Vagina (tissue), 2 donors: ENCODE results near the gene LSP1. TPM values are rescaled to one million over a fixed set of nuclear protein-coding genes. Genes with fewer than 3 reads are reported as not detected.

Source experiments
- DNase-seq, 2 donors: peaks; one replicate each; pipeline ENCODE4 v3.0.0-alpha.2; 2017; ENCODE audit errors: extremely low spot score in 2 of 2
- H3K27ac ChIP-seq: fragments of 200-600 bp; sonication (generic); one replicate; pipeline ENCODE4 v1.5.1; 2019
- H3K27me3 ChIP-seq: fragments of 200-600 bp; sonication (generic); one replicate; pipeline ENCODE4 v1.5.1; 2019
- H3K36me3 ChIP-seq, 2 donors: fragments of 200-600 bp; sonication (generic); one replicate each; pipeline ENCODE4 v1.5.1; 2017 to 2019
- H3K4me1 ChIP-seq: fragments of 200-600 bp; sonication (generic); one replicate; pipeline ENCODE4 v1.5.1; 2019
- H3K4me3 ChIP-seq, 2 donors: fragments of 200-600 bp; sonication (generic); 1 replicate in 1 of 2; 2 replicates in 1 of 2; pipeline ENCODE4 v1.5.1; 2016 to 2019
- H3K9me3 ChIP-seq: fragments of 200-600 bp; sonication (generic); one replicate; pipeline ENCODE4 v1.5.1; 2019
- POLR2A ChIP-seq, 2 donors: fragments of 450-650 bp; IDR thresholded peaks; one replicate each; pipeline ENCODE4 v1.6.1; 2017; ENCODE audit warnings: antibody characterized with exemption in 2 of 2, mild to moderate bottlenecking in 2 of 2, moderate library complexity in 2 of 2
- POLR2AphosphoS5 ChIP-seq, 2 donors: sonication (generic); formaldehyde crosslinking; IDR thresholded peaks; one replicate each; pipeline ENCODE4 v1.9.0; 2017; ENCODE audit warnings: antibody characterized with exemption in 2 of 2, mild to moderate bottlenecking in 2 of 2, low read depth in 1 of 2; ENCODE audit not compliant: insufficient read depth in 1 of 2
- intact Hi-C: fragments of 100-400 bp; cut with DNase I; formaldehyde crosslinking; loops from one replicate; pipeline ENCODE4 v1.15.1; 2023
- total RNA-seq: library from RNA; depleted of rRNA; stranded (reverse); fragments of >200 nt; gene quantifications from one replicate; pipeline ENCODE4 v1.2.3, GENCODE V29; 2016
- TF ChIP-seq, protein P1 (sequence below), 3 experiments: fragments of 450-650 bp in 2 of 3; fragments of 200-600 bp in 1 of 3; sonication (generic) in 1 of 3; IDR thresholded peaks; one replicate each; pipeline ENCODE4 v1.5.1; 2017 to 2019; ENCODE audit warnings: antibody characterized with exemption in 3 of 3, mild to moderate bottlenecking in 2 of 3, moderate library complexity in 2 of 3

Gene LSP1
- total RNA-seq, 1 donor from 2014 or later: 32.7 TPM

DNA sequence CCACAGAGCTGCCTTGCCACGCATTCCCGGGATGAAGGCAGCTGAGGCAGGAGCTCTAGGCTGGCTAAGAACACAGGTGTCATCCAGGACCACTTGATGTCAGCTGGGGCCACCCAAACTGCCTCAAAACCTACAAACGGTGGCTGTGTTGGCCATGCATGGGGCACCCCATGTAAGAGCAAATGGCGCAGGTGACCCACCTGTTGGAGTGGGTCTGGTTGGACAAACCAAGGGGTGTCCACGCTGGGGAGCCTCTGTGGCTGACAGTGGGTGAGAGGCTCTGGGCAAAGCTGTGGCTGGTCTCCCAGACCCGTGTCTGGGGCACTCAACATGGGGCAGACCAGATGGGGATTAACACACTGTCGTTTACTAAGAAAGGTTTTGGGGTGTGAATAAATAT is 37.1 kb upstream of the LSP1 start:
- intact Hi-C loops: no loop called here
- no peak for DNase-seq
- TF ChIP-seq, protein P1, sequence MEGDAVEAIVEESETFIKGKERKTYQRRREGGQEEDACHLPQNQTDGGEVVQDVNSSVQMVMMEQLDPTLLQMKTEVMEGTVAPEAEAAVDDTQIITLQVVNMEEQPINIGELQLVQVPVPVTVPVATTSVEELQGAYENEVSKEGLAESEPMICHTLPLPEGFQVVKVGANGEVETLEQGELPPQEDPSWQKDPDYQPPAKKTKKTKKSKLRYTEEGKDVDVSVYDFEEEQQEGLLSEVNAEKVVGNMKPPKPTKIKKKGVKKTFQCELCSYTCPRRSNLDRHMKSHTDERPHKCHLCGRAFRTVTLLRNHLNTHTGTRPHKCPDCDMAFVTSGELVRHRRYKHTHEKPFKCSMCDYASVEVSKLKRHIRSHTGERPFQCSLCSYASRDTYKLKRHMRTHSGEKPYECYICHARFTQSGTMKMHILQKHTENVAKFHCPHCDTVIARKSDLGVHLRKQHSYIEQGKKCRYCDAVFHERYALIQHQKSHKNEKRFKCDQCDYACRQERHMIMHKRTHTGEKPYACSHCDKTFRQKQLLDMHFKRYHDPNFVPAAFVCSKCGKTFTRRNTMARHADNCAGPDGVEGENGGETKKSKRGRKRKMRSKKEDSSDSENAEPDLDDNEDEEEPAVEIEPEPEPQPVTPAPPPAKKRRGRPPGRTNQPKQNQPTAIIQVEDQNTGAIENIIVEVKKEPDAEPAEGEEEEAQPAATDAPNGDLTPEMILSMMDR (IDR thresholded peaks at IDR 0.05): no peak
- TF ChIP-seq POLR2A (IDR thresholded peaks at IDR 0.05) (no peak), POLR2AphosphoS5 (IDR thresholded peaks at IDR 0.05; ENCODE audit: insufficient read depth in 1 of 2, low read depth in 1 of 2) (no peak)
- peaks cover 7% of the 10 kb centered on the region for H3K9me3 ChIP-seq
- H3K4me3 ChIP-seq: no peak overlapping the region
- peaks cover 8% of the 10 kb centered on the region for H3K4me1 ChIP-seq
- no peaks in the 10 kb centered on the region for H3K36me3 ChIP-seq
- H3K27ac ChIP-seq: no peak overlapping the region
- H3K27me3 ChIP-seq: no peaks in the 10 kb centered on the region

DNA sequence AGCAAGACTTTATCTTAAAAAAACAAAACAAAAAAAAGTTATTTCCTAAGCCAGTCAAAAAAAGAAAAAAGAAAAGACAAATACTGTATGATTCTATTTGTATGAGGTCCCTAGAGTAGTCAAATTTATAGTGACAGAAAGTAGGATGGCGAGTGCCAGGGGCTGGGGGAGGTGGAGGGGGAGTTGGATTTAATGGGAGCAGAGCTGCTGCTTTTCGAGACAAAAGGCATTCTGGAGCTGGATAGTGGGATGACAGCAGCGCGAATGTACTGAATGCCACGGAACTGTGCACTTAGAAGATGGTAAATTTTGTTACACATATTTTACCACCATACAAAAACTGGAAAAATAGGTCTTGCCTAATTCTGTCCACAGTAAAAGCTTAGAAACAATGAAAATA is 35.9 kb upstream of the LSP1 start:
- Histone ChIP-seq H3K4me3 (no peak overlapping the region), H3K27ac (no peak overlapping the region), H3K27me3 (no peaks in the 10 kb centered on the region), H3K9me3 (peaks cover 7% of the 10 kb centered on the region), H3K4me1 (peaks cover 8% of the 10 kb centered on the region), H3K36me3 (no peaks in the 10 kb centered on the region)
- intact Hi-C loops: no loop called here
- TF ChIP-seq POLR2A (IDR thresholded peaks at IDR 0.05) (no peak), POLR2AphosphoS5 (IDR thresholded peaks at IDR 0.05; ENCODE audit: insufficient read depth in 1 of 2, low read depth in 1 of 2) (no peak)
- TF ChIP-seq, protein P1 (IDR thresholded peaks at IDR 0.05): no peak
- no peak for DNase-seq

DNA sequence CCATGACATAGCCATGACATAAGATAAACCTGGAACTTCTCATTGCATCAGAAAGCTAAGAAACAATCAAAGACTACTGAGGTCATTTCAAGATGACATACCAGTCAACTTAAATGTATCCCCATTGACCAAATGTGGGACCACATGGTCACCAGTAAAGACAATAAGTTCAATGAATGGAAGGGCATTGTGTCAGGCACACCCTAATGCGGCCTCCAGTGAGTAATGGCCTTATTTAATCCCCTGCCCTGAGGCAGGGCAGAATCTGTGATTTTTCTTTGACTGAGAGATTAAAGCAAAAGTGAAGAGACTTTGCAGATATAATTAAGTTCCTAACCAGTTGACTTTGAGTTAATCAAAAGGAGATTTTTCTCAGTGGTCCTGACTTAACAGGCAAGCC is 35.4 kb upstream of the LSP1 start:
- Histone ChIP-seq H3K9me3 (peaks cover 7% of the 10 kb centered on the region), H3K27ac (no peak overlapping the region), H3K36me3 (no peaks in the 10 kb centered on the region), H3K27me3 (no peaks in the 10 kb centered on the region), H3K4me1 (peaks cover 8% of the 10 kb centered on the region), H3K4me3 (no peak overlapping the region)
- intact Hi-C loops: no loop called here
- no peak for DNase-seq
- TF ChIP-seq, protein P1 (IDR thresholded peaks at IDR 0.05): no peak
- TF ChIP-seq POLR2AphosphoS5 (IDR thresholded peaks at IDR 0.05; ENCODE audit: insufficient read depth in 1 of 2, low read depth in 1 of 2) (no peak), POLR2A (IDR thresholded peaks at IDR 0.05) (no peak)

DNA sequence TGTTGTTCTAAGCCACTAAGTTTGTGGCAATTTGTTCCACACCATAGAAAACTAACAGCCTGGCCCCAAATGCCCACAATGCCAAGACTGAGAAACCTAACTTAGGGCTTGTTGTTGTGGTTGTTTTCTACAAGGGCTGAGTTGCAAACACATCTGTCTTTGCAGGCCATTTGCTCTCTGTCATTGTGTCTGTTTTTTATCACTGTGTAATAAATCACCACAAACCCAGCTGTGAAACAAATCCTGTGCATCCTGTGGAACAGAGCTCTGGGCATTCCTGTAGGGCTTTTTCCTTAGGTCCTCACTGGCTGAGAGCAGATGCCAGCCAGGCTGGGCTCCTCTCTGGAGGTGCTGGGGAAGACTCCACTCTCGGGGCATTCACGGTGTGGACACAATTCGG is 33.8 kb upstream of the LSP1 start:
- peaks cover 13% of the 10 kb centered on the region for H3K4me1 ChIP-seq
- no peak overlapping the region for H3K27ac ChIP-seq

More for the DNA sequence above, 33.8 kb upstream of the LSP1 start:
- DNase-seq: no peak
- no peaks in the 10 kb centered on the region for H3K27me3 ChIP-seq
- no peaks in the 10 kb centered on the region for H3K36me3 ChIP-seq
- peaks cover 7% of the 10 kb centered on the region for H3K9me3 ChIP-seq
- no peak for TF ChIP-seq POLR2A (IDR thresholded peaks at IDR 0.05)
- no peak for TF ChIP-seq POLR2AphosphoS5 (IDR thresholded peaks at IDR 0.05; ENCODE audit: insufficient read depth in 1 of 2, low read depth in 1 of 2)
- TF ChIP-seq, protein P1 (IDR thresholded peaks at IDR 0.05): no peak
- H3K4me3 ChIP-seq: no peak overlapping the region
- intact Hi-C loops: no loop called here
